T-helper 1 cell treated with Interleukin-12 subunit alpha and Interleukin-12 subunit beta and Interleukin-4 antibody, amounts not matched to agents 30 μg/mL and 1 μg/mL, for 36 hours (primary cell): ENCODE results near the gene TMEM125.

ENCODE experiments used
- H3K27ac Mint-ChIP-seq: one replicate; pipeline ENCODE4 v1.8.0; 2021; ENCODE audit warnings: mild to moderate bottlenecking, mixed read lengths
- H3K27me3 Mint-ChIP-seq: one replicate; pipeline ENCODE4 v1.8.0; 2021; ENCODE audit warnings: low read depth, mixed read lengths
- H3K36me3 Mint-ChIP-seq: one replicate; pipeline ENCODE4 v1.8.0; 2021; ENCODE audit warnings: low read depth, mixed read lengths
- H3K4me1 Mint-ChIP-seq: one replicate; pipeline ENCODE4 v1.8.0; 2021; ENCODE audit warnings: low read depth, mixed read lengths
- H3K4me3 Mint-ChIP-seq: one replicate; pipeline ENCODE4 v1.8.0; 2021; ENCODE audit warnings: mild to moderate bottlenecking, moderate library complexity, mixed read lengths
- H3K9me3 Mint-ChIP-seq: one replicate; pipeline ENCODE4 v1.8.0; 2021; ENCODE audit warnings: mixed read lengths

The TMEM125 gene

DNA sequence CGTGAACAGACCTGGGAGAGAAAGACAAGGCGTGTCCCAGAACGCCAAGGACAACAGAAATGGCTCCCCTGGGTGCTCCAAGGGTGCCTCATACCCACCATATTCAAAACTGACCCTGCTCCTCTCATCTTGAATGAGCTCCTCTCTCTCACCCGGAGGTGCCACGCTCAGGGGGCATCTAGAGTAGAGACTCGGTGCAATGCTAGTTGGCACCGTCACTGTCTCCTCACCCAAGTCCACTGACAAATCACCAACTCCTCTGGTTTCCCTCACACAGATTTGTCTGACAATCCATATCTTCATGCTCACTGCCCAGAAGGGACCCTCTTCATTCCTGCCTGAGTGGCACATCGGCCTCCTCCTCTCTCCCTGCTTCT, 5.0 kb downstream of the TMEM125 start:
- peak overlapping the region; percentile 98 for H3K27ac Mint-ChIP-seq
- peaks cover 23% of the 10 kb centered on the region for H3K4me1 Mint-ChIP-seq
- peaks cover 6% of the 10 kb centered on the region for H3K9me3 Mint-ChIP-seq
- peaks cover 4% of the 10 kb centered on the region for H3K36me3 Mint-ChIP-seq
- peaks cover under 1% of the 10 kb centered on the region for H3K27me3 Mint-ChIP-seq
- peak overlapping the region; percentile 58 for H3K4me3 Mint-ChIP-seq

DNA sequence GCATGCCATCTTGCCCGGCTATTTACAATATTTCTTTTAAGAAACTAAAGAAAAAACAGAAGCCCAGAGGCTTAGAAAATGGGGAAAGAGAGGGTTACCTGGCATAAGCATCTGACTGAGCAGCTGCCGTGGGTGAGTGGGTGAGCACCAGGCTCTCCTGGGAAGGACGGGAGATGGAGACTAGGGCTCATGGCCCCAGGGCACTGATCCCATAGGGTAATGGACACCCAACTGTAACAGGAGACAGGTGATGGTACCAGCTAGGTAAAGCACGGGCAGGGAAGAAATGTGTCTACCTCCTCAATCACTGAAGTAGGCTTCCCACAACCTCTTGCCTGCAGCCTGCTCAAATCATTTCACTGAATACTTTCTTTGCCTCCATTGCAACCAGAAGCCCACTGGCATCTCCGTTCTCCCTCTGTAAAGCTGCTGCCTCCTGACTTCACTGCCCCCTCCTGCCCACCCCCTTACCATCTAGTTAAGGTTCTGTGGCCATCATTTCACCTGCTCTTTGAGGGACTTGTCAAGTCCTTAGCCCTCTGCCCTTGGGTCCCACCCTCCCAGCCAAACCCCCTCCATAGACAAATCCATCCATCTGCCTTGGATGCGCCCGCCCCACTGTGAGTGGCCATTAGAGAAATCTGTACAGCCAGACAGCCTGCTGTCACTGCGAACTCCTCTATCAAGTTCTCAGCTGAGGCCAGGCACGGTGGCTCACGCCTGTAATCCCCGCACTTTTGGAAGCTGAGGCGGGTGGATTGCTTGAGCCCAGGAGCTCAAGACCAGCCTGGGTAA, 6.2 kb downstream of the TMEM125 start:
- Mint-ChIP-seq H3K9me3 (peaks cover 6% of the 10 kb centered on the region), H3K4me3 (no peak overlapping the region), H3K27ac (peak overlapping the region; percentile 43), H3K36me3 (peaks cover 4% of the 10 kb centered on the region), H3K4me1 (peaks cover 22% of the 10 kb centered on the region), H3K27me3 (peaks cover 6% of the 10 kb centered on the region)

DNA sequence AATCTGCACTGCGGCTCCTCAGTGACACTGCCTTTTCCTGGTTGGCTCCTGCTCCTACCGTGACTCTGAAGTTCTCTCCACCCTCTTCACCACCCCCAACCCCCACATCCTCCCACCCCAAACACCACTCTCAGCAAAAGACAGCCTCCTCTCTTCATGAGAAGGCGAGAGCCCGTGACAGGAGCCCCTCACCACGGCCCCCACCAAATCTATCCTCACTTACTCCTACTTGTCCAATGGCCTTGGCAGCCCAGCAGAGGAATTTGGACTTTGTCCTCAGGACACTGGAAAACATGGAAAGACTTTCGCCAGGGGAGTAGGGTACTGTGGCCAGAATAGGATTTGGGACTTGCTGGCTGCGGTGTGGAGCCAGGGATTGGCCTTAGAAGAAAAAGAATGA, 6.9 kb downstream of the TMEM125 start:
- H3K9me3 Mint-ChIP-seq, result peaks cover 6% of the 10 kb centered on the region
- peaks cover 6% of the 10 kb centered on the region for H3K27me3 Mint-ChIP-seq
- no peak overlapping the region for H3K27ac Mint-ChIP-seq
- peaks cover 16% of the 10 kb centered on the region for H3K4me1 Mint-ChIP-seq
- peaks cover 4% of the 10 kb centered on the region for H3K36me3 Mint-ChIP-seq
- no peak overlapping the region for H3K4me3 Mint-ChIP-seq

DNA sequence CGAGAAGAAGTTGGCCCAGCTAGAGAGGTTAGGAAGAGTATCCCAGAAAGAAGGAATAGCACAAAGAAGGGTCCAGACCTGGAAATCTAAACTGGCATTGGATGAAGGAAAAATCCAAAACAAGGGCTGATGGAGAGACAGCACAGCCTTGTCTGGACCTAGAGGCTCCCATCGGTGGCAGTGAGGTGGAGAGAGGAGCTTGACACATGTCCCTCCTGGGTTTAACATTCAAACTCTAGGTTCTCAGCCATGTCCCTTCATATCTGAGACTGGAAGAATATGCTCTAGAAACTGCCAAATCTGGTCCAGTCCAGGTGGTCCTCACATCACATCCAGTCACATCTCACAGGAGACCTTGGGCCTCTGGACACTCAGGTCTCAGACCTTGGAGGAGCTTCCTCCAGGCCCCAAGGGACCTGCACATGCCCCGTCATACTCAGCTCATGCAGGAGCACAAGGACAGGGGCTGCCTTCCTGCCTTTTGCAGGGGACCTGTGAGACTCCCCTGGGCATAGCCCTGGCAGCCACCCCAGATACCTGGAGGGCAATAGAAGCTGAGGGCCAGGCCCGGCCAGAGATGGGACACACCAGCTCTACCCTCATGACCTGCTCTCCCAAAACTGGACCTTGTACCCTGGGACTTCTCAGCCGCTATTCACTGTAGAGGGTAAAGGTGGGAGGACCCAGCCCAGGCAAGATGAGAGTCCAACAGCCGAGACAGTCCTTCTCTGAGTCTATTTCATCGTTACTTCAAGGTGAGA, 7.5 kb downstream of the TMEM125 start:
- Mint-ChIP-seq H3K36me3 (peaks cover 4% of the 10 kb centered on the region), H3K27ac (no peak overlapping the region), H3K4me1 (peaks cover 13% of the 10 kb centered on the region), H3K27me3 (peaks cover 6% of the 10 kb centered on the region), H3K4me3 (no peak overlapping the region), H3K9me3 (peaks cover 6% of the 10 kb centered on the region)

DNA sequence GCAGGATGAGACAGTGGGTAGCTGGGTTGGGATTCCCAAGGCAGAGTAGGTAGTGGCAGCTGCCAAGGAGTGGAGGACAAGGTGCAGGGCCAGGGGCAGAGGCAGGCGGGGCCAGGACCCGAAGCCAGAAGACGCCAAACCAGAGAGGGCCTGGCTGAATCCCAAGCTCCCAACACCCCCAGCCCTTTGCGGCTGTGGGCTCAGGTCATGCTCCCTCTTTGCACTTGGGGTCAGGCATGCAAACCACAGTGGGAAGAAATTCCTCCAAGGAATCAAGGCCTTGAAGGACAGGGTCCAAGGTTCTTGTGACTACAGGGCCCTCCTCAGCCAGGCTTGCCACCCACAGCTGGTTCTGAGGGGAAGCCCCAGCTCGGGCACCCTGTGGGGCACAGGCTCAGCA, 9.4 kb downstream of the TMEM125 start:
- H3K27ac Mint-ChIP-seq, result no peak overlapping the region
- peaks cover 5% of the 10 kb centered on the region for H3K9me3 Mint-ChIP-seq
- peaks cover 4% of the 10 kb centered on the region for H3K36me3 Mint-ChIP-seq
- peaks cover 6% of the 10 kb centered on the region for H3K27me3 Mint-ChIP-seq
- H3K4me3 Mint-ChIP-seq, result no peak overlapping the region
- peaks cover 12% of the 10 kb centered on the region for H3K4me1 Mint-ChIP-seq

DNA sequence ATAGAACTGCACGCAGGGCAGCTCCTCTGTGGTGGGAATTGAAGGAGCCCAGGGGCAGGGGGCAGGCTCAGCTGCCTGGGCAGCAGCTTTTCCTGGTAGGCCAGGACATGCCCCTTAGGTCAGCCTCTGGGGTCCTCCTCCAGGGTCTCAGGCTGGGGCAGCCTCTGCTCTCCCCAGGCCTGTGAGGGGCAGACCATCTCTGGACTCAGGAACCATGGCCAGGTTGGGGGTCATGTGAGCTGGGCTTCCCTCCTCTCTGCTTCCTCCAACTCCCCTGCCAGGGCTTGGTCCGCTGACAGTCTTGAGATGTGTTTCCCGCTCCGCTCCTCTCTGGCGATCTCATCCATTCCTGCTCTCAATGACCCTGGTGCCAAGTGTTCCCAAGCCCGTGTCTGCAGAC, 9.9 kb downstream of the TMEM125 start:
- no peak overlapping the region for H3K27ac Mint-ChIP-seq
- peaks cover 7% of the 10 kb centered on the region for H3K4me1 Mint-ChIP-seq
- no peaks in the 10 kb centered on the region for H3K36me3 Mint-ChIP-seq
- H3K27me3 Mint-ChIP-seq, result peaks cover 6% of the 10 kb centered on the region
- no peaks in the 10 kb centered on the region for H3K9me3 Mint-ChIP-seq
- H3K4me3 Mint-ChIP-seq, result no peak overlapping the region

DNA sequence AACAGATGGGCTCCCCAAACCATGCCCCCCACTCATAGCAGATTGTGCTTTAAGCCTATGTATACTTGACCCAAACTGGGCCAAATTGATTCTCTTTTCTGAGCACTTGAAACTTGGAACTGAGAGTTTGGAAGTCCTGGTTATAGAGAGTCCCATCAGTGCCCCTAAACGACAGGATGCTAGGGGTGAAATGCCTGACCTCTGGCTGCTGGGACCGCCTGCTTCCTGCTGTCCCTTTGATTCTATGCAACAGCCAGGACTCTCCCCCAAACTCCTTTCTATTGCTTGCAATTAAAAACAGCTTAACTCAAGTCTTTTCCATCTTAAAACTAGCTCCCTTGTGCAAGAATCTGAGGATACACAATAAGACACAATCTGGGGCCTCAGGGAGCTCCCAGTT, 10.9 kb downstream of the TMEM125 start:
- no peaks in the 10 kb centered on the region for H3K9me3 Mint-ChIP-seq
- H3K4me1 Mint-ChIP-seq, result no peaks in the 10 kb centered on the region
- H3K4me3 Mint-ChIP-seq, result no peak overlapping the region
- peaks cover 6% of the 10 kb centered on the region for H3K27me3 Mint-ChIP-seq
- no peaks in the 10 kb centered on the region for H3K36me3 Mint-ChIP-seq
- no peak overlapping the region for H3K27ac Mint-ChIP-seq

DNA sequence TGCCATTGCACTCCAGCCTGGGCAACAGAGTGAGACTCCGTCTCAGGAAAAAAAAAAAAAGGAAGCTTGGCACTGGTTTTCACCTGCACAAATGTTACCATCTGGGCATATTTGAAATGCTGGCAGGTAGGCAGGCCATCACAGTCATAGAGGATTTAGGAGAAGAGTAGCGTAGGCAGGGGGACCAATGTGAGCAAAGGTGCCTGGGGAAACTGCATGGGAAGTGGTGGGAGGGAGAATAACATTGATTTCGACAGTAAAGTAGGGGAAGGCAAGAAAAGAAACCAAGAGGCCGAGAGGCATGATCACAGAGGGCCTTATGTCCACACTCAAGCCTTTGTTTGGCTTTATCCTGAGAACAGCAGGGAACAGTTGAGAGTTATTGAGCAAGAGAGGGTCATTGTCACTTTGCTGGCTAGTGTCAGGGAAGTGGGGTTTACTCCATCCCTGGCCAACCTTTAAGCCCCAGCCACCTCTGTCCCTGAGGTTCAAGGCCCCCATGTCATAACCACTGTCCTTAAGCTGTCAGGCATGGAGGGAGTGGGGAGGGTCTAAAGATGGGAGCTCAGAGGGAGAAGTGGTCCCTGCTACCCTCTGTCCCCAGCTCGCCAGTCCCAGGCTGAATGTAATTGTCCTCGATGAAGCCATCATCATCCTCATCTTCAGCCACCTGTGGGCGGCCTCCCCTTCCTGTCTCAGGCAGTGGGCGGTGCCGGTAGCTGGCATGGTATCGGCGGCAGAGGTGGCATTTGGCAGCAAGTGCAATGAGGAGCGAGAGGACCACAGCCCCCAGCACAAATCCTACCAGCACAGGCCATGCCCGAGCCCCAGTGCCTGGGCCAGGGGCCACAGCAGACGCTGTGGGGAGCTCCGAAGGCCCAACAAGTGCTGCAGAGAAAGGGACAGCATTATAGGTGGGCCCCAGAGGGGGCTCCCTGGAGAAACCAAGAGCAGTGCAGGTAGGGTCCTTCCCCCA, 12.7 kb downstream of the TMEM125 start:
- H3K27me3 Mint-ChIP-seq, result peaks cover 9% of the 10 kb centered on the region
- no peaks in the 10 kb centered on the region for H3K4me1 Mint-ChIP-seq
- no peaks in the 10 kb centered on the region for H3K36me3 Mint-ChIP-seq
- H3K27ac Mint-ChIP-seq, result no peak overlapping the region
- no peaks in the 10 kb centered on the region for H3K9me3 Mint-ChIP-seq
- H3K4me3 Mint-ChIP-seq, result no peak overlapping the region

DNA sequence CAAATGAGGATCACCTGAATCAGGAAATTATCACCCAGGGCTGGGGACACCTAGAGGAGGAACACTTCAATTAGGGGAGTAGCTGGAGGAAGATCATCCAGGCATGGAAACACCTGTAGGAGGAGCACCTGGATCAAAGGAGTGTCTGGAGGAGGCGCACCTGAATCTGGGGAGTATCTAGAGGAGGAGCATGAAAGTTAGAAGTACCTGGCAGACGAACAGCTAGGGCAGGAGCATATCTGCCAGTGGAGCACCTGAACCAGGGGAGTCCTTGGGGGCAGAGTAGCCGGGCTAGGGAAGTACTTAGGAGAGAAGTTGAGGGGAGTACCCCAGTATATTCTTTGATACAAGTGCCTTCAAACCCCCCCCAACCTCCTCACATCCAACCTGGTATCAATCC, 14.3 kb downstream of the TMEM125 start:
- Mint-ChIP-seq H3K27ac (no peak overlapping the region), H3K4me3 (no peak overlapping the region), H3K9me3 (no peaks in the 10 kb centered on the region), H3K27me3 (peaks cover 13% of the 10 kb centered on the region), H3K36me3 (no peaks in the 10 kb centered on the region), H3K4me1 (no peaks in the 10 kb centered on the region)

DNA sequence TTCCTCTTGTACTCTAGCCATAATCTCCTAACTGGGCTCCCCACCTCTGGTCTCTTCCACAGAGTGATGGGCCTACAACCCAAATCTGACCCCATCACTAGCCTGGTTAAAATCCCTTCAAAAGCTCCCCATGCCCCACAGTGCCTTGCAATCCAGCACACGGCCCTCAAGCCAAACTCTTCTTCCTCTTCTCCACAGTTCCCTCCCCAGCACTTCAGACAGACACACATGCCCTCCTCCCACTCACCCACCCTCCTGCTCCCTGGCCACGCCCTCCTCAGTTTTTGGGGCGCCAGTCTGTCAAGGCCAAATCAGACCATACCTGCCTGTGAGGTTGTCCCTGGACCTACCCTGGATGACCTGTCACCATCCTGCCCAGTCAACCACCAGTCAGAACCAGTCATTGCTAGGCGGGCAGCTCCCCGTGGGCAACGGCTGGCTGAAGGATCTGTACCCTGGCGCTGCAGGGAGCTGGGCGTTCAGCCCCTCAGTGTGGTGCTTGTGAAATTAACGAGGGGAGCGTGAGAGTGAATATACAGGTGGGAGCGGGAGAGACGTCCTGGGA, 14.8 kb downstream of the TMEM125 start:
- Mint-ChIP-seq H3K9me3 (no peaks in the 10 kb centered on the region), H3K36me3 (no peaks in the 10 kb centered on the region), H3K27ac (no peak overlapping the region), H3K4me1 (no peaks in the 10 kb centered on the region), H3K4me3 (no peak overlapping the region), H3K27me3 (peaks cover 13% of the 10 kb centered on the region)

DNA sequence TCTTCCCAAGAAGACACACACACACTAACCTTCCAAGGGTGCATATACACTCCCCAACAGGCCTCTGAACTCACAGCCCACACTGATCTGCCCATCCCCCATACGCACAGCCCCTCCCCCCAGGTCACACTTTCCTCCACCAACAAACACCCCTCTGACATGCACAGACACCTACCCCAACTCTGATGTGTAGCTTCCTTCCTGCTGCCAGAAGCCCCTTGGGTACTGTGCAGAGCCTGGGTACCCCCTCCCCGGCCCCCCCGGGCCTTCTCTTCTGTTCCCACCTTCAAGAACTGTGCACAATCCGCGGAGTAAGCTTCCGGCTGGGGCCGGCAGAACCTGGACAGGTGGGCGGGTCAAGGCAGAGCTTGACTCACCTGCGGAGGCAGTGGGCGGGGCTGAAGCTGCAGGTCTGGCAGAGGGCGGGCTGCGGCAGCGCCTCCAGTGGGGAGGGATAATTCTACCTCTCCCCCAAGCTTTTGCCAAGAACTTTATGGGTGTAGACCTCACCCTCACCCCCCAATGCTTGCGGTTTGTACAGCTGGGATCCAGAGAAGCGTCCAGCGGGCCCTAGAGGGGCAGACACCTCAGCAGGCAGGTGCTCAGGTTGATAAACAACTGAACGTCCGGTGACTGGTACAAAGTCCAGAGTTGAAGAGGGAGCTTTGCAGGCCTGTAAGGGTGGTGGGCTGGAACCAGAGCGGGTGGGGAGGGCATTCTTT, 15.6 kb downstream of the TMEM125 start, which contains the start of gene C1orf210:
C1orf210 (minus strand) TSS at position 313 of the 722 bp plus-strand sequence. CDS start 2,311 bp downstream, outside the sequence.
- no peak within 1 kb of the TSS for H3K4me3 Mint-ChIP-seq
- no peaks in the 10 kb centered on the region for H3K36me3 Mint-ChIP-seq
- H3K4me1 Mint-ChIP-seq, result no peaks in the 10 kb centered on the region
- peaks cover 7% of the 10 kb centered on the region for H3K27me3 Mint-ChIP-seq
- H3K27ac Mint-ChIP-seq, result no peak within 1 kb of the TSS
- no peaks in the 10 kb centered on the region for H3K9me3 Mint-ChIP-seq

DNA sequence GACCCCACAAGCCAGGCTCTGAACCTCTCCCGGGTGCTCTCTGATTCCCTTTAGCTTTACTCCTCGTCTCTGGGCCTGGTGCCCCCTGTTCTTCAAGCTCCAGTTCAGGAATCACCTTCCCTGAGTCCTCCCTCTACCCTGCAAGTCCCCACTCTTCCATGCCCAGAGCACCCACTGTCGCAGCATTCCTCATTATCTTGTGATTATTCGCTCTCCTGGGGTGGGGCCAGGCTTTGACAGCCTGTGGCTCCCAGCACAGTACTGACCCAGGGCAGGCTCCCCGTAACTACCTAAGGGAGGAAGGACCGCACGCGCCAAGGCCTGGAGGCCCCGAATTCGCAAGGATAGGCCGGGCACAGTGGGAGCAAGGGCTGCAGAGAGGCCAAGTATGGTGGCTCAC, 16.3 kb downstream of the TMEM125 start:
- H3K4me1 Mint-ChIP-seq, result no peaks in the 10 kb centered on the region
- no peak overlapping the region for H3K4me3 Mint-ChIP-seq
- no peaks in the 10 kb centered on the region for H3K36me3 Mint-ChIP-seq
- no peaks in the 10 kb centered on the region for H3K9me3 Mint-ChIP-seq
- H3K27me3 Mint-ChIP-seq, result peaks cover 7% of the 10 kb centered on the region
- no peak overlapping the region for H3K27ac Mint-ChIP-seq

DNA sequence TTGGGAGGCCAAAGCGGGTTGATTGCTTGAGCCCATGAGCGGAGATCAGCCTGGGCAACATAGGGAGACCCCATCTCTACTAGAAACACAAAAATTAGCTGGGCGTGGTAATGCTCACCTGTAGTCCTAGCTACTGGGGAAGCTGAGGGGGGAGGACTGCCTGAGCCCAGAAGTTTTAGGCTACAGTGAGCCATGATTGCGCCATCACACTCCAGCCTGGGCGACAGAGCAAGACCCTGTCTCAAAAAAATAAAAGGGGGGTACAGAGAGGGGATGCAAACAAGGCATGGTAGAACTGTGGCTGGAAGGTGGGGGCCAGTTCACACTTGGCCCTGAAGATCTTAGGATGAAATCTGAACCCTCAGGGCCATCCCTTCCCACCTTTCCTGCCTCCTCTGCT, 16.8 kb downstream of the TMEM125 start:
- Mint-ChIP-seq H3K9me3 (no peaks in the 10 kb centered on the region), H3K36me3 (no peaks in the 10 kb centered on the region), H3K4me3 (no peak overlapping the region), H3K27me3 (peaks cover 7% of the 10 kb centered on the region), H3K4me1 (no peaks in the 10 kb centered on the region), H3K27ac (no peak overlapping the region)
